GM23338 (cell line): ENCODE results near the gene TNFAIP6. TPM values are rescaled to one million over a fixed set of nuclear protein-coding genes. Genes with fewer than 3 reads are reported as not detected.
"Not testable (repeated sequence)": the region's sequence is repeated elsewhere in the genome, so short reads cannot be mapped to it uniquely, and the experiment has no call there.

Experiments used
- ATAC-seq: fragments of 200-7000 bp; cut with Tn5 transposase; 3 replicates; pipeline ENCODE4 v1.9.1; 2020
- DNase-seq: peaks from one replicate; pipeline ENCODE4 v3.0.0-alpha.2; 2015; ENCODE audit warnings: low spot score
- H2AFZ ChIP-seq: fragments of 200-600 bp; sonication (generic); 2 replicates; pipeline ENCODE4 v1.8.0; 2016; ENCODE audit warnings: antibody characterized with exemption, mild to moderate bottlenecking, moderate library complexity
- H3F3A ChIP-seq: fragments of 200-600 bp; sonication (generic); replicated peaks from 2 replicates; pipeline ENCODE4 v1.8.0; 2017; ENCODE audit warnings: antibody characterized with exemption, mixed run types, low read depth
- H3K27ac ChIP-seq: fragments of 200-600 bp; sonication (generic); 2 replicates; pipeline ENCODE4 v1.6.1; 2016; ENCODE audit warnings: low read depth
- H3K27me3 ChIP-seq: fragments of 200-600 bp; sonication (generic); 2 replicates; pipeline ENCODE4 v1.8.0; 2016; ENCODE audit warnings: mild to moderate bottlenecking, mixed run types, moderate library complexity; ENCODE audit not compliant: insufficient read depth
- H3K36me3 ChIP-seq: fragments of 200-600 bp; sonication (generic); 2 replicates; pipeline ENCODE4 v1.8.0; 2016; ENCODE audit warnings: mild to moderate bottlenecking; ENCODE audit not compliant: insufficient read depth
- H3K4me1 ChIP-seq: fragments of 200-600 bp; sonication (generic); 2 replicates; pipeline ENCODE4 v1.8.0; 2016; ENCODE audit warnings: mild to moderate bottlenecking, moderate library complexity; ENCODE audit not compliant: insufficient read depth
- H3K4me2 ChIP-seq: fragments of 200-600 bp; sonication (generic); 2 replicates; pipeline ENCODE4 v1.7.1; 2017; ENCODE audit warnings: mixed run types
- H3K4me3 ChIP-seq: fragments of 200-600 bp; sonication (generic); 2 replicates; pipeline ENCODE4 v1.6.1; 2016; ENCODE audit warnings: mixed run types
- H3K79me2 ChIP-seq: fragments of 200-600 bp; sonication (generic); replicated peaks from 2 replicates; pipeline ENCODE4 v1.8.0; 2017; ENCODE audit warnings: mild to moderate bottlenecking; ENCODE audit not compliant: insufficient read depth
- H3K9me2 ChIP-seq: fragments of 200-600 bp; sonication (generic); 2 replicates; pipeline ENCODE4 v1.8.0; 2017; ENCODE audit not compliant: insufficient read depth
- H4K20me1 ChIP-seq: fragments of 200-600 bp; sonication (generic); replicated peaks from 2 replicates; pipeline ENCODE4 v1.8.0; 2017; ENCODE audit warnings: mild to moderate bottlenecking; ENCODE audit not compliant: insufficient read depth
- H3K27ac Mint-ChIP-seq: 2 replicates; pipeline ENCODE4 v1.8.0; 2020; ENCODE audit warnings: inconsistent platforms, mild to moderate bottlenecking, moderate library complexity, mixed read lengths
- H3K27me3 Mint-ChIP-seq: 3 replicates; pipeline ENCODE4 v1.8.0; 2022; ENCODE audit warnings: low read depth, mild to moderate bottlenecking, moderate library complexity, mixed read lengths, inconsistent platforms; ENCODE audit not compliant: insufficient read depth, poor library complexity
- H3K36me3 Mint-ChIP-seq: 3 replicates; pipeline ENCODE4 v1.8.0; 2021; ENCODE audit warnings: low read depth, mild to moderate bottlenecking, inconsistent platforms, moderate library complexity, mixed read lengths
- H3K4me1 Mint-ChIP-seq: 3 replicates; pipeline ENCODE4 v1.8.0; 2020; ENCODE audit warnings: mild to moderate bottlenecking, inconsistent platforms, mixed read lengths
- H3K4me3 Mint-ChIP-seq: 3 replicates; pipeline ENCODE4 v1.8.0; 2021; ENCODE audit warnings: moderate library complexity, mild to moderate bottlenecking, inconsistent platforms, mixed read lengths
- H3K9me3 Mint-ChIP-seq: 3 replicates; pipeline ENCODE4 v1.8.0; 2020; ENCODE audit warnings: moderate library complexity, mild to moderate bottlenecking, inconsistent platforms, mixed read lengths
- CREB1 ChIP-seq: fragments of 250-450 bp; sonication (Bioruptor Pico); IDR thresholded peaks from 2 replicates; pipeline ENCODE4 v1.5.0; 2020; ENCODE audit warnings: low read depth, mild to moderate bottlenecking, moderate library complexity
- ETS1 ChIP-seq: IDR thresholded peaks from 2 replicates; pipeline ENCODE4 v1.6.1; 2016; ENCODE audit warnings: antibody characterized with exemption
- EZH2 ChIP-seq: fragments of 200-600 bp; sonication (generic); IDR thresholded peaks from one replicate; pipeline ENCODE4 v1.8.0; 2017; ENCODE audit warnings: antibody characterized with exemption, mild to moderate bottlenecking, low read depth; ENCODE audit not compliant: unreplicated experiment
- EZH2phosphoT487 ChIP-seq: fragments of 200-600 bp; sonication (generic); IDR thresholded peaks from one replicate; pipeline ENCODE4 v1.8.1; 2018; ENCODE audit warnings: antibody characterized with exemption; ENCODE audit not compliant: unreplicated experiment
- NANOG ChIP-seq: IDR thresholded peaks from 2 replicates; pipeline ENCODE4 v1.6.1; 2016; ENCODE audit warnings: antibody characterized with exemption, borderline replicate concordance
- REST ChIP-seq: IDR thresholded peaks from one replicate; pipeline ENCODE4 v1.6.1; 2018; ENCODE audit warnings: antibody characterized with exemption; ENCODE audit not compliant: unreplicated experiment
- ZNF114 ChIP-seq: fragments of 250-450 bp; sonication (Bioruptor Pico); IDR thresholded peaks from 2 replicates; pipeline ENCODE4 v1.5.0; 2020; ENCODE audit warnings: mild to moderate bottlenecking, moderate library complexity
- ZNF331 ChIP-seq: fragments of 250-450 bp; sonication (Bioruptor Pico); IDR thresholded peaks from 2 replicates; pipeline ENCODE4 v1.5.0; 2020; ENCODE audit warnings: low read depth, mild to moderate bottlenecking, moderate library complexity
- ZNF462 ChIP-seq: fragments of 250-450 bp; sonication (Bioruptor Pico); IDR thresholded peaks from 2 replicates; pipeline ENCODE4 v1.5.0; 2020; ENCODE audit warnings: mild to moderate bottlenecking, moderate library complexity
- polyA plus RNA-seq: library from polyadenylated mRNA; unstranded; fragments of >200 nt; fragmentation: Nextera tagmentation; extraction: Ambion mirVana; gene quantifications from 2 replicates; pipeline ENCODE4 v1.2.1, GENCODE V29; 2016
- total RNA-seq: library from RNA; depleted of rRNA; stranded (reverse); fragments of >200 nt; shearing (Covaris generic); gene quantifications from 2 replicates; pipeline ENCODE4 v1.2.3, GENCODE V29; 2014

Gene TNFAIP6
- total and polyA plus RNA-seq, 2 experiments from 2014 or later: 2.9 to 6.1 TPM

- Histone ChIP-seq H3K36me3 (peaks cover 90% of the 10 kb centered on the region), H3F3A (peaks cover 5% of the 10 kb centered on the region; the same call in 1 of the 2 replicates), H3K4me3 (no peak overlapping the region), H3K79me2 (peaks cover 100% of the 10 kb centered on the region), H3K27ac (no peak overlapping the region), H3K4me2 (no peak overlapping the region), H4K20me1 (peaks cover 47% of the 10 kb centered on the region), H2AFZ (no peak overlapping the region), H3K9me2 (no peaks in the 10 kb centered on the region), H3K4me1 (no peaks in the 10 kb centered on the region), H3K27me3 (no peaks in the 10 kb centered on the region)
- no peak for DNase-seq
- no peak overlapping the region for H3K4me3 Mint-ChIP-seq
- TF ChIP-seq ZNF462 (CRISPR knock-in tag): no peak
- no peak for TF ChIP-seq NANOG
- TF ChIP-seq ETS1: no peak
- no peak for TF ChIP-seq REST
- no peak for TF ChIP-seq ZNF331 (CRISPR knock-in tag)
- TF ChIP-seq EZH2phosphoT487: no peak
- no peak for TF ChIP-seq ZNF114 (CRISPR knock-in tag)
- no peak for TF ChIP-seq EZH2
- no peak for TF ChIP-seq CREB1 (CRISPR knock-in tag)
- no peaks in the 10 kb centered on the region for H3K27me3 Mint-ChIP-seq
- no peaks in the 10 kb centered on the region for H3K9me3 Mint-ChIP-seq
- no peak overlapping the region for H3K27ac Mint-ChIP-seq
- H3K36me3 Mint-ChIP-seq: peaks cover 93% of the 10 kb centered on the region
- H3K4me1 Mint-ChIP-seq: no peaks in the 10 kb centered on the region
- ATAC-seq: no peak
These were observed 60.3 kb downstream of the TNFAIP6 start for GRCh38 chr2:151417650-151418049.

- H3K4me3 Mint-ChIP-seq, H3K27ac Mint-ChIP-seq, H3K27me3 ChIP-seq, ATAC-seq, H3K4me2 ChIP-seq, H3K4me1 ChIP-seq, H2AFZ ChIP-seq, H3K9me3 Mint-ChIP-seq, H3K4me3 ChIP-seq, H3K27ac ChIP-seq, H3K4me1 Mint-ChIP-seq, H3K27me3 Mint-ChIP-seq, H3K9me2 ChIP-seq, DNase-seq: not testable (repeated sequence)
- H3F3A ChIP-seq: peaks cover 17% of the 10 kb centered on the region
- H3K36me3 Mint-ChIP-seq: peaks cover 93% of the 10 kb centered on the region
- H3K36me3 ChIP-seq: peaks cover 76% of the 10 kb centered on the region
- H4K20me1 ChIP-seq: peaks cover 51% of the 10 kb centered on the region
- peaks cover 100% of the 10 kb centered on the region for H3K79me2 ChIP-seq
These were observed 64.3 kb downstream of the TNFAIP6 start for GRCh38 chr2:151421681-151422080.
